Fibroblast of skin of scalp (primary cell): ENCODE data around the gene WRAP73.

ENCODE experiments used
- DNase-seq: peaks from one replicate; pipeline ENCODE4 v3.0.0-alpha.2; 2013

Gene WRAP73

DNA sequence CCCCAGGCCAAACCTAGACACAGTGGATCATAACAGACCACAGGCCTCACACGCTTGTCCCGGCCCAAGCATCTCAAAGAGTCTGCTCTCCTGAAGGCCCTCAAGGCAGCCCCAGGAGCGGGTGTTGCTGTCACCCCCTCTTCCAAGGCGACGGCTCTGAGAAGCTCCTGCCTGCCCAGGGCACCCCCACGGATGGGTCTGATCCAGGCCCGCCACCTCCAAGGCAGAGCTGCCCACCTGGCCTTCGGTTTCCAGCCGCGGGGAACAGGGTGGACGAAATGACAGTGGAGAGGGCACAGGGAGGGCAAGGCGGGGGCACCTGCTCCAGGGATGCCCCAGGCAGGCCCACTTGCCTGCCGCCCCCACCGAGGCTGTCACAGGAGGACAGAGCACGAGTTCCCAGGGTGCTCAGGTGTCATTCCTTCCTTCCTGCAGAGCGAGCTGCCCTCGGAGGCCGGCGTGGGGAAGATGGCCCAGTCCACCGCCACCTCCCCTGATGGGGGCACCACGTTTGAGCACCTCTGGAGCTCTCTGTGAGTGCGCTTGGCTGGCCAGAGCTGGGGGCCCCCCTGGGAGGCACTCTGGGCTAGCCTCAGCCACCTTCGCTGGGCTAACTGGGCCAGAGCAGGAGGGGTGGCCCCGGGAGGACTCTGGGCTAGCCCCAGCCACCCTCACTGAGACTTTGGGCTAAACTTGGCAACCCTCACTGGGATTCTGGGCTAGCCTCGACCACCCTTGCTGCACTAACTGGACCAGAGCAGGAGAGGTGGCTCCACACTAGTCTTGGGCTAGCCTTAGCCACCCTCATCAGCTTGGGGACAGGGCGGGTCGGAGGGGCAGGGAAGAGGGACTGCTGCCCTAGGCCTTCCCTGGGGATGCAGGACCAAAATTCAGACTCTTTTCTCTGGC lies 32.2 kb upstream of the WRAP73 start:
- no peak for DNase-seq

DNA sequence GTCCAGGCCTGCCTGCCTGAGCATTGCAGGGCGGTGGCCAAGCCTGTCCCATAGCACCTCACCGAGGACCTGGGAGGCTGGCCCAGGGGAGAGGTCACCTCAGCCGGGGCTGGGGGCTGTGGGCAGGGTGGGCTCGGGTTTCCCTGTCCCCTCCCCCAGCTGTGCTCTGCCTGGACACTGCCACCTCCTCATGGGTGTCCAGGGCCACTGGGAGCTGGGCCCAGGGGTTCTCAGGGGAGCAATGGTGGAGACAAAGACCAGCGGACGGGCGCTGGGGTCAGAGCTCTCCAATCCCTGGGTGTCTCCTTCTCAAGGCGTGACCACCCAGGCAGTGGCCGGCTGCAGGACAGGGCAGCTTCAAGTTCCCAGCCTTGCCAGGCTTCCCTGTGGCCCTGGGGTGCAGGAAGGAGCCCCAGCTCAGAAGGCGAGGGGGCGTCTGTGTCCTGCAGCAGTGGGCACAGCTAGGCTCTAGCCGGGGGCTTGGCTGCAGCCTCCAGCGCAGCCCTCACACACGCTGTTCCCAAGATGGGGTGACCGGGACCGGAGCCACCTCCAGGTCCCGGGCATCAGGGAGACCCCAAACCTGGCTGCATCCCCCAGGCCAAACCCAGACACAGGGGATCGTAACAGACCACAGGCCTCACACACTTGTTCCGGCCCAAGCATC lies 31.5 kb upstream of the WRAP73 start:
- no peak for DNase-seq

- no peak for DNase-seq
These were observed 30.8 kb upstream of the WRAP73 start for GRCh38 chr1:3680488-3681230.

- DNase-seq = no peak
These were observed 30.0 kb upstream of the WRAP73 start for GRCh38 chr1:3679799-3680453.

- no peak for DNase-seq
These were observed 29.2 kb upstream of the WRAP73 start for GRCh38 chr1:3679098-3679555.

DNA sequence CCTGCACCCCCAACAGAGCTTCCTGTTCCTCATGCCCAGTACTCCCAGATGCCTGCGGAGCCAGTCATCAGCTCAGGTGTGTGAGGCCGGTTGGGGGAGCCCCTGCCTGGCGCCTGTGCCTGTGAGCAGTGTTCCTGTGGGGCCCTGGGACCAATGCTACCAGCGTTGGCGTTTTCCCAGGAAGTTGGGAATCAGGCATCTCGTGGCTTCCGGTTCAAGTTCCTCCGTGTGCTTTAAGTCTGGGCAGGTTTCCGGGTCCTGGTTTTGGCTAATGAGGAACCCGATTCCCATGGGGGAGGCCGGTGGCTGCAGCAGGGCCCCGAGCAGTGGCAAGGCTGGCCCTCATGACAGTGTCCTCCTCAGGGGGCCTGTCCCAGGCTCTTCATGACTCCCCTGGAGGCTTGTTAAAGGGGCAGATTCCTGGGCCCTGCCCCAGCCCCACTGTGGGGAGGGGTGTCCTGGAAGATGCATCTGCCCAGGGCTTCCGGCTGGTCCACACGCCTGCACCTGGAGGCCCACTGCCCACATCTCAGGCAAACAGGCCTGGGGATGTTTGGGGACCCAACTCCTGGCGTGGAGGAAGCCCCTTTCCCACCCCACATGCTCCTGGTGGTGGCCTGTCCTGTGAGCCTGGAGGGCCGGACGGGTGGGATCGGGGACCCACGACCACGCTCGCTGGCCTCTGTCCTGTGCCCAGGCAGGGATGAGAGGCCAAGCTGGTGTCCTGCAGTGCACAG lies 28.6 kb upstream of the WRAP73 start:
- DNase-seq = no peak

GRCh38 chr1:3677484-3677883 lies 27.6 kb upstream of the WRAP73 start:
- no peak for DNase-seq

- no peak for DNase-seq
These were observed 26.9 kb upstream of the WRAP73 start for GRCh38 chr1:3676581-3677470.

- no peak for DNase-seq
These were observed 25.5 kb upstream of the WRAP73 start for GRCh38 chr1:3675436-3675835.

DNA sequence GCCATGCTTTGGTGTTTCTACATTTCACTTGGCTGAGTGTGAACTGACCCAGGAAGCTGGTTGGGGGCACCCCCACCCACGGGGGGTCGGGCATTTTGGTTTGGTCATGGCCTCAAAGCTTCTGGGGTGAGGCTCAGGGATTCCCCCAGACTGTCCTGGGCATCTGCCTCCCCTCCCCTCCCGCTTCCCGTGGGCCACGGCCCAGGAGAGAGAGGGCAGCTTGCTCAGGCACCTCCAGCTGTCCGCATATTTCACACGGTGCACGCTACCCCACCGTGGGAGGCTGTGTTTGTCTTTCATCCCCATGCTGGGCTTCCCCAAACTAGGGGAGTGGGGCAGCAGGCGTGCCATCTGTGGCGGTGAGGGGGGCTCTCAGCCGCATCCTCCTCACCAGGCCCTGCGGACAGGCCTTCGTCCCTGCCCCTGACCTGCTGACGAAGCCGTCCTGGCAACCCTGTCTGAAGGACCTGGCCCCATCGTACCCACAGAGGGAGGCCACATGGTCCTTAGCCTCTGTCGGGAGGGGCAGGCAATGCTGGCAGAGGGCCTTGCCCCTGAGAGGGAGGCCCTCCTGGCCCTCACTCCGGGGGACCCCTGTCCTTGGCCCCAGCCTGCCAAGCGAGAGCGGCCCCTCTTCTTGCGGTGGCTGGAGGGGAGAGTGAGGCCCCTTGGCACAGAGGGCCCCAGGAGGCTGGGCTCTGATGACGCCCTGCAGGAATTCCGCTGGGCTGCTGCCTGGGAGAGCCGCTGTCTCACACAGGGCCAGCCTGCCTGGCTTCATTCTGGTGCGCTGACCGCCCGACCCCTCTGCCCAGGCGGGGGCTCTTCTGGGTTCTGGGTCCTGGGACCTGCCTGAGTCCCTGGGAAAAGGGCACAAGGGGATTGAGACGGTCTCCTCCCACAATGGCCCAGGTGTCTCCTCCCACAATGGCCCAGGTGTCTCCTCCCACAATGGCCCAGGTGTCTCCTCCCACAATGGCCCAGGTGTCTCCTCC lies 24.5 kb upstream of the WRAP73 start:
- DNase-seq = no peak

DNA sequence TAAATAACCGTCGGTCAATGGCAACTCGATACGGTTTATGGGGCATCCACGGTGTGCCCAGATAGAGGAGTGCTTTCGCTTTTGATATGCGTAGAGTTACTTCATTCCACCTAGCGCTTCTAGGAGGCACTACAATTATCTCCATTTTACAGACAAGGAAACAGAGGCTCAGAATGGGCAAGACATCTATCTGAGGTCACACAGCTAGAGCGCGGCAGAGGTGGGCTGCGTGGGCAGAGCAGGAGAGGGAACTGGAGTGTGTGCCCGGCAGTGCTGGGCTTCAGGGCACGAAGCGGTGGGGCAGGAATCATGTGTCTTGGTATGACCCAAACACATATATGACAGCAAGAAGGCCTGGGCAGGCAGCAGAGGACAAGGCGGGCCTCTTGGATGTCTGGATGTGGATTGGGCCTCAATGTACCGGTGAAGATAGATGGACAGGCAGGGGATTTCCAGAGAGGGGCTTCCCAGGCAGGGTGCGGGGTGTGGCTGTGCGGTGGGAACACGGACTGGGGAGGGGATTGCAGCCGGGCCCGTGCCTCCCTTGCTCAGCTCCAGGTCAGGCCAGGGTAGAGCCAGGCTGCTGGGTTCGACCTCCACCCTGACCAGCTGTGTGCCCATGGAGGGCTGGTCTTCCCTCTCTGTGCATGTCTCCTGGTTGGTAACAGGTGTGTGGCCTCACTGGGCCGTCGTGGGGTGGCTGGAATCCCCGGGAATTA lies 23.6 kb upstream of the WRAP73 start:
- no peak for DNase-seq

GRCh38 chr1:3672971-3673361 lies 23.1 kb upstream of the WRAP73 start:
- DNase-seq = no peak

- no peak for DNase-seq
These were observed 22.5 kb upstream of the WRAP73 start for GRCh38 chr1:3672231-3672970.

DNA sequence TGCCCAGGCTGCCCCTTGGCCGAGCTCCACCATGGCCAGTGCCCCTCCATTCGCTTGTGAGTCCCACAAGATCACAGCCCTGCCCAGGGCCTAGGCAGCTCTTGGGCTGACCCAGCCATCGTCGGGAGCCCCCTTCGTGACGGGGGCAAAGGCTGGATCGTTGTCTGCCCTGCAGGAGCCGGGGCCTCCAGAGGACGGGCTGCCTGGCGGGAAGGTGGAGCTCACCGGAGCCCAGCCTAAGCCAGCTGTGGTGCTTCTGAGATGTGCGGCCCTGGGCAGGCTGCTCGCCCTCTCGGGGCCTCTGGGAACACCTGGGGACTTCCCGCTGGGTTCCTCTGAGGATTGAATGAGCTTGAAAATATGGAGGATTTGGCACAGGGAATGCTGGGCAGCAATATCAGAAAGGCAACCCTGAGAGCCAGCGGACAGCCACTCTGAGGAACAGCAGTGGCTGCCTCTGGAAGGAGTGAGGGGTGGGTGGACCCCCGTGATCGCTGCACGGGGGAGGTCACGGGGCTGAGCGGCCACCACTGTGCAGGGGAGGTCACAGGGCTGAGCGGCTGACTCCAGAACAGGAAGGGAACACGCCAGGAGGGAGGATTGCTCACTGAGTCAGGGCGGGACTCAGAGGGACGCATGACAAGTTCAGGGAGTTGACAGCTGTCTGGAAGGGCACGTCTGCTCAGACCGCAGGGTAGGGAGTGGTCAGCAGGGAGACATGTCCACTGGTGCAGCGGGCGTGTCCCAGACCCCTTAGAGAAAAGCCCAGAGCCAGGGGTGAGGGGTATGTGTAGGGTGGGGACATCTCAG lies 21.7 kb upstream of the WRAP73 start:
- DNase-seq = no peak

DNA sequence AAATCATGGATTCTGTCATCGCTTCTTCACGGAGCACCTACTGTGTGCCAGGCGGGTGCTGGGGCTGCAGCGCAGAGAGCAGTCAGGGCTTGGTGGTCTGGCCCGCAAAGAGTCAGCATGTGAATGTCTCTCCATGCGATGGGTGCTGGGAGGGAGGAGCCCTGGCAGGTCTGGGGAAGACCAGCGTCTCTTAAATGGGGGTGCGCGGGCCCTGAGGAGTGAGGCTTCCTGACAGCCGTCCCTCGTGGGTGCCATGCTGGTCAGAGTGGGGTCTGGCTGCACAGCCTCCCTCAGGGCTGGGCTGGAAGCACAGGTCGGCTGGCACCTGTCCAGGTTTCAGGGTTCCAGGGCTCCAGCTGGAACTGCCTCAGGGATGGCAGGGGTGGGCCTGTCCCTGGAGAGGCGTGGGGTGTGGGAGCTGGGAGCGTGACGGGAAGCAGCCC lies 20.9 kb upstream of the WRAP73 start:
- no peak for DNase-seq

DNA sequence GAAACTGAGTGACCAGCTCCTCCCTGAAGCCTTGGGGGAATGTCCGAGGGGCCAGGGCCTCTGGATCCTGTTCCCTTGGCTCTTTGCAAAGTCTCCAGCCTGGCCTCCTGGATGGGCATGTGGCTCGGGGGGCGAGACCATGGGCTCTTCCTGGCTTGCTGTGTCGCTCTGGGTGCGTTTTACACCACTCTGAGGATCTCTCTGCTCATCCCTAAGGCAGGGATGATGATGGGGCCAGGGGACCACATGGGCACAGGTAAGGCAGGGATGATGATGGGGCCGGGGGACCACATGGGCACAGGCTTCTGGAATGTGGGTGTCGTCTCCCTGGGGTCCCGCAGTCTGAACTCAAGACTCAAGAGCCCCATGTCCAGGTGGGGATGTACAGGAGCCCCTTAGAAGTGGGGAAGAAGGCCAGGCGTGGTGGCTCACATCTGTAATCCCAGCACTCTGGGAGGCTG lies 20.1 kb upstream of the WRAP73 start:
- DNase-seq = no peak

GRCh38 chr1:3669421-3669821 lies 19.5 kb upstream of the WRAP73 start:
- DNase-seq = no peak
